ENCODE measurements around the gene CHTOP.
A peak's percentile ranks its signal among the peaks of the same experiment; 100 is the strongest.

The CHTOP gene

DNA sequence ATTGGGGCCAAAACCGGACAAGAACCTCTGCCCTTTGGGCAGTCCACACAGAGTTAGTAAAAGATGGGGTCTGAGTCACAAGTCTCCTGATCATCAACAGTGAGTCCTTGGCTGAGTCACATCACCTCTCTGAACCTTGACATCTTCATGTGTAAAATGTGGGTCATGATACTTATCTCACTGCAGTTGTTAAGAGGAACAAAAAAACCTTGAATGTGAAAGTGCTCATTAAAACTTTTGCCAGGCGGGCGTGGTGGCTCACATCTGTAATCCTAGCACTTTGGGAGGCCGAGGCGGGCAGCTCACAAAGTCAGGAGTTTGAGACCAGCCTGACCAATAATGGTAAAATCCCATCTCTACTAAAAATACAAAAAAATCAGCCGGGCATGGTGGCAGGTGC, 36.7 kb upstream of the CHTOP start:
- TF ChIP-seq CTCF (IDR thresholded peaks at IDR 0.05; ENCODE audit: low read depth, low read length, missing control alignments), result no peak
- no peak for DNase-seq (ENCODE audit: low read depth)
- H3K4me3 ChIP-seq (ENCODE audit: low read depth, low read length), result no peak overlapping the region

DNA sequence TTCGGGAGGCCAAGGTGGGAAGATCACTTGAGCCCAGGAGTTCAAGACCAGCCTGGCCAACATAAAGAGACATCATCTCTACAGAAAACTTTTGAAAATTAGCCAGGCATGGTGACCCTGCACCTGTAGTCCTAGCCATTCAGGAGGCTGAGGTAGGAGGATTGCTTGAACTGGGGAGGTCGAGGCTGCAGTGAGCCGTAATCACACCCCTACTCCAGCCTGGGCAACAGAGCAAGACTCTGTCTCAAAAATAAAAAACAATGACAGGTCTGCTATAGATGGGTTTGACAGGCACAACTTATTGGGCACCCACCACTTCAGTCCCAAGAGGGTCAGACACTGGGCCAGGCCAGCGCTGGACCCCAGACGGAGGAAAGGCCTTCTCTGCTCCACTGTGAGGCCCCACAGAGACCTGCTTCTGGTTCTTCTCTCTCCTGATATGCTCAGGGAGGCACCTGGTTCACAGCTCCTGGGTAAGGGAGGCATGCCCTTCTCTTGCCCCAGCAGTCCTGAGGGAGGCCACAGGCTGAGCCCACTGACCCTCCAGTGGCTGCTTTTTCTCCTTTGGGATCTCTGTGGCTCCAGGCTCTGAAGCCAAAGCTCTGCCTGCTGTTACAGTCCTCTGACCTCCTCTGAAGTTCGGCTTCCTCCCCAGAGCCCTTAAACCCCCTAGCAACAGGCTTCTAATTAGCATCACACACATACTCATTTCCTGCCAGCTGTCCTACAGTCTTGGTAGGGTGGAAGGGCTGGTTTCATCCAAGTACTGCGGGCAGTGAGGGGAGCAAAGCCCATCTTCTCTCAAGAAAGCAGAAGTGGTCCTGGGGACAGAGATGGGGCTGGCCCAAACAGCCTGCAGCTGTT, 35.3 kb upstream of the CHTOP start:
- TF ChIP-seq CTCF (IDR thresholded peaks at IDR 0.05; ENCODE audit: low read depth, low read length, missing control alignments), result no peak
- H3K4me3 ChIP-seq (ENCODE audit: low read depth, low read length), result peak overlapping the region; percentile 24; the same call in 1 of the 2 replicates
- peak; percentile 91 for DNase-seq (ENCODE audit: low read depth)

DNA sequence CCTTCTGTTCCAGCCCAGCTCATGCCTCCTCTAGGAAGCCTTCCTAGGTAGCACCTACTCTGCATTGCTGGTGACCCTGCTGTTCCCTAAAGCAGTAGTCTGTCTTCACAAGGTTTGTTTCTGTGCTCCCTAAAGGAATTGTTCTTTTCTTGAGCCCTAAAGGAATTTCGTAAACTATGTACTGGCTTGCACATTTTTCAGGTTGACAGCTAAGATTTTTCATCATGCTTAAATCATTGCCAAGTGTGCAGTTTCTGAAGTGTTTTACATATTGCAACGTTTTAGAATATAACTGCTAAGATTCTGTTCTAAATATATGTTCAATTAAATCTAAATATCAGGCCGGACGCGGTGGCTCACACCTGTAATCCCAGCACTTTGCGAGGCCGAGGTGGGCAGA, 34.0 kb upstream of the CHTOP start:
- H3K4me3 ChIP-seq (ENCODE audit: low read depth, low read length), result no peak overlapping the region
- no peak for DNase-seq (ENCODE audit: low read depth)
- no peak for TF ChIP-seq CTCF (IDR thresholded peaks at IDR 0.05; ENCODE audit: low read depth, low read length, missing control alignments)

GRCh38 chr1:153602749-153603148, 31.1 kb upstream of the CHTOP start:
- DNase-seq (ENCODE audit: low read depth), result no peak
- H3K4me3 ChIP-seq (ENCODE audit: low read depth, low read length), result no peak overlapping the region

DNA sequence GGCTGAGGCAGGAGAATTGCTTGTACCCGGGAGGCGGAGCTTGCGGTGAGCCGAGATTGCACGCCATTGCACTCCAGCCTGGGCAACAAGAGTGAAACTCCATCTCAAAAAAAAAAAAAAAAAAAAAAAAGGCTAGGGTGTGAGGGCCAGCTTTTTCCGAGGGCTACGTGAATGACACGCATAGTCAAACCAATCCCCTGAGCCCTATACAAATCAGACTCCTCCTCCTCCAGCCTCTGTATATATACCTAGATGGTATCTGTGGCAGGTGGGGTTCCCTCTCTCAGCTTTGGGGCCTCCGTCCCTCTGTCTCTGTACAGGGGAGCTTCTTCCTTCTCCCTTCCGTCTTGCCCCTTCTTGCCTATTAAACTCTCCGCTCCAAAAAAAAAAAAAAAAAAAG, 27.7 kb upstream of the CHTOP start:
- no peak overlapping the region for H3K4me3 ChIP-seq (ENCODE audit: low read depth, low read length)
- DNase-seq (ENCODE audit: low read depth), result no peak
- no peak for TF ChIP-seq CTCF (IDR thresholded peaks at IDR 0.05; ENCODE audit: low read depth, low read length, missing control alignments)

More at GRCh38 chr1:153602749-153603148, 31.1 kb upstream of the CHTOP start:
- TF ChIP-seq CTCF (IDR thresholded peaks at IDR 0.05; ENCODE audit: low read depth, low read length, missing control alignments), result no peak

- no peak for TF ChIP-seq CTCF (IDR thresholded peaks at IDR 0.05; ENCODE audit: low read depth, low read length, missing control alignments)
- no peak for DNase-seq (ENCODE audit: low read depth)
- H3K4me3 ChIP-seq (ENCODE audit: low read depth, low read length), result no peak overlapping the region
These were observed 26.5 kb upstream of the CHTOP start for GRCh38 chr1:153607381-153607780.

Measured in GM12864 (cell line).